Measurements from ENCODE around the gene AKAP4.

AKAP4 gene

GRCh38 chrX:50183891-50184290 lies 16.9 kb downstream of the AKAP4 start:
- no peak for TF ChIP-seq CTCF (IDR thresholded peaks at IDR 0.05; ENCODE audit: borderline replicate concordance, insufficient read depth, low read depth, low read length)
- H3K4me3 ChIP-seq (ENCODE audit: low read depth, low read length), result no peak overlapping the region

GRCh38 chrX:50180073-50180940 lies 20.5 kb downstream of the AKAP4 start:
- H3K4me3 ChIP-seq (ENCODE audit: low read depth, low read length), result no peak overlapping the region
- no peak for TF ChIP-seq CTCF (IDR thresholded peaks at IDR 0.05; ENCODE audit: borderline replicate concordance, insufficient read depth, low read depth, low read length)

- no peak for TF ChIP-seq CTCF (IDR thresholded peaks at IDR 0.05; ENCODE audit: borderline replicate concordance, insufficient read depth, low read depth, low read length)
Measured at GRCh38 chrX:50169717-50170116, 31.1 kb downstream of the AKAP4 start.

GRCh38 chrX:50168241-50168687 lies 32.5 kb downstream of the AKAP4 start:
- no peak for TF ChIP-seq CTCF (IDR thresholded peaks at IDR 0.05; ENCODE audit: borderline replicate concordance, insufficient read depth, low read depth, low read length)
- no peak overlapping the region for H3K4me3 ChIP-seq (ENCODE audit: low read depth, low read length)

More at GRCh38 chrX:50169717-50170116, 31.1 kb downstream of the AKAP4 start:
- H3K4me3 ChIP-seq (ENCODE audit: low read depth, low read length), result no peak overlapping the region

GRCh38 chrX:50167366-50167765 lies 33.4 kb downstream of the AKAP4 start:
- no peak for TF ChIP-seq CTCF (IDR thresholded peaks at IDR 0.05; ENCODE audit: borderline replicate concordance, insufficient read depth, low read depth, low read length)
- no peak overlapping the region for H3K4me3 ChIP-seq (ENCODE audit: low read depth, low read length)

GRCh38 chrX:50165727-50166126 lies 35.1 kb downstream of the AKAP4 start:
- H3K4me3 ChIP-seq (ENCODE audit: low read depth, low read length), result no peak overlapping the region
- no peak for TF ChIP-seq CTCF (IDR thresholded peaks at IDR 0.05; ENCODE audit: borderline replicate concordance, insufficient read depth, low read depth, low read length)

GRCh38 chrX:50161127-50161526 lies 39.7 kb downstream of the AKAP4 start:
- TF ChIP-seq CTCF (IDR thresholded peaks at IDR 0.05; ENCODE audit: borderline replicate concordance, insufficient read depth, low read depth, low read length), result no peak
- no peak overlapping the region for H3K4me3 ChIP-seq (ENCODE audit: low read depth, low read length)
